ENCODE results near the gene ATG101.
"Not testable (repeated sequence)": the region's sequence is repeated elsewhere in the genome, so short reads cannot be mapped to it uniquely, and the experiment has no call there.

Gene ATG101

DNA sequence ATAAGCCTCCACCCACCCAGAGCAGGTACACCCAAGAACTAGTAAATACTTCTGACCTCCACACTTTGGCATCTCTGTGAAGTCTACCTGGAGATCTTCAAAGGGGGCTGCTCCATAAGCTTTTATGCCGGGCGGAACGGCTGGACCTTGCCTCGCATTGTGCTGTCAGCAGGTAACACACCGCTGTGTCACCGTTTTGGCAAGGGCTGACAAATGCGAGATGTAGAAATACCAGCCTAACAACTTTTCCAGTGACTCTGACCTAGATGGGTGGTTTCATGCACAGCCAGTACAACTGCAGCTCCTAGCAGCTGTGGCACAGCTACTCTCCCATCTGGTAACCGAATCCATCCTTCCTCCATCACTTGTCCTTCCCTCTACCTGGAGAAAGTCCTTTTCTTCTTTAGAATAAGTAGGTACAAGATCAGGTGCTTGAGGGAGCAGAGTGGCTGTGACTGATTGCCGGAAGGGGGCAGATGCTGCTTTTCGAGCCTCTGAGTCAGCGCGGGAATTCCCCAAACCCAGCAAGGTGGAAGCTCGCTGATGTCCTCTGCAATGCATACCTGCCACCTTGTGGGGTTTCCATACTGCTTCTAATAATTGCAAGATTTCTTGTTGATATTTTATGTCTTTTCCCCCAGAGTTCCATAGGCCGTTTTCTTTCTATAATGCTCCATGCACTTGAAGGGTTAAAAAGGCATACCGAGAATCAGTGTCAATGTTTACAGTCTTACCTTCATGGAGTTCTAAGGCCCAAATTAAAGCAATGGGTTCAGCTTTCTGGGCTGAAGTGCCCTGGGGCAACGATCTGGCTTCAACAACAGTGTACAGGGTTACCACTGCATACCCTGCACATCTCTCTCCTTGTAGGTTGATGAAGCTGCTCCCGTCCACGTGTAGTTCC, 46.7 kb downstream of the ATG101 start:
- DNase-seq: peak; percentile 60

- DNase-seq: not testable (repeated sequence)
These were observed 48.2 kb downstream of the ATG101 start for GRCh38 chr12:52117806-52118475.

DNA sequence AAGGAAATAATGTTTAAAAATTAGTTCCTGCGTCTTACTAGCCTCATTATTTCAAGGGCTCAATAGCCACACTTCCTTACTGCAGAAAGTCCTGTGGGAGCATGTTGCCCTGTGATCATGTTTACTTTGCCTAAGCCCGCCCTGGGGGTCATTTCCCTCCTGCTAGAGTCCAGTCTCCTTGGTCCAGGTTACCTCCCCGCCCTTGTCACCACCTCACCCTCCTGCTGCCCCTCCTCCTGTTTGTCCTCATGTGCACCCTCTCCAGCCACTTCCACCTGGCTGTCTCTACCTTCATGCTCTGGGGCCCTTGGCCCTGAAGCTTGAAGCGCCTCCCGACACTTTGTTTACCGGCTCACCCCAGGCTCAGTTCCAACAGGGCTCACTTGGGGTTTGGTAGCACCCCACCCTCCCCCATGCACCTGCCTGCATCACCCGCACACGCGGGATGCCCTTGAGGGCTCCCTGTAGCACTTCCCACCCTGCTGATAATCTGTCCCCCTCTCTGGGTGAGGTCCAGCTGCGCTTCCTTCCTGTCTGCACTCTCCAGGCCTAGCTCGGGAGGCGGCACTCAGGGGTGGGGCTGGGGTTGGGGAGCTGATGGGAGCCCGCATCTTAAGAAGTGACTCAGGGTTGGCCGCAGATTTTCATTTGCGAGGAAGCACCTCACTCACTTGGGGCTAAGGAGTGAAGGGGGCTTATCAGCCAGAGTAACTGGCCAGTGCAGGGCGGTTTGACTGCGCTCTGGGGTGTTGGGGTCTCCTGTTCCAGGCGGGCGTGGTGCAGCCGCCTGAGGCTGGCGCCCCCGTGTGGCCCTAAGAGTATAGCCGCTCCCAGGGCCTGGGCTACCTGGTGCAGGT, 49.8 kb downstream of the ATG101 start:
- peak; percentile 21 for DNase-seq

GRCh38 chr12:52120951-52121823, 51.4 kb downstream of the ATG101 start:
- DNase-seq: no peak

GRCh38 chr12:52121824-52122539, 52.2 kb downstream of the ATG101 start:
- peak; percentile 46 for DNase-seq

GRCh38 chr12:52122540-52122871, 52.7 kb downstream of the ATG101 start:
- no peak for DNase-seq

- no peak for DNase-seq
These were observed 53.1 kb downstream of the ATG101 start for GRCh38 chr12:52122904-52123303.

DNA sequence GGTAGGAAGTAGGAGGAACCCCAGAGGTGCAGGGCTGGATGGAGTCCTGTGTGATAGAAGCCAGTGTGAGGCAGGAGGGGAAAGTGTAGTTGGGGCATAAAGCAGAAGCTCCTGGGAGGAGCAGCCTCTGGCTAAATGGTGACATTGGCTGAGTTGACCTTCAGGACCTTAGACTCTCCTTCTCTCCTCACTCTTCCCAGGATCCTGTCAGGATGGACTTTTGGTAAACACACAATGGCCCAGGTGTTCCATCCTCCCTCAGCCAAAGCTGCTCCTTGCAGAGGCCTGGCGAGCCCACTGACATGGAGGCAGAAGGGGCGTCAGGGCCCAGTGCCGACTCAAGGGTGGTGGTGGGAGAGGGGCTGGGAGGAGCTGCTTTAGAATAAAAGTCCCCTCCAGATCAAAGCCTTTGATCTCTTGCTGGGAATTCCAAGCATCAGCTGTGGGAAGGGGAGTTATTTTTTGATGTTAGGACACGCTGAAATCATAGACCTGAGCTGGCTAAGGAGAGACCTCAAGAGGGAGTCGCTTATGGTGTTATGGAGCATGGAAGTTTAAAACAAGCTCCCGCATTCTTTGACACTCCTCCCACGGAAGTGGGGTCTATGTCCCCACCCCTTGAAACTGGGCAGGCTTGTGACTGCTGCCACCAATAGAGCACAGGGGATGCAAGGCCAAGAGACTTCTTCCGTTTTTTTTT, 53.9 kb downstream of the ATG101 start:
- no peak for DNase-seq

DNA sequence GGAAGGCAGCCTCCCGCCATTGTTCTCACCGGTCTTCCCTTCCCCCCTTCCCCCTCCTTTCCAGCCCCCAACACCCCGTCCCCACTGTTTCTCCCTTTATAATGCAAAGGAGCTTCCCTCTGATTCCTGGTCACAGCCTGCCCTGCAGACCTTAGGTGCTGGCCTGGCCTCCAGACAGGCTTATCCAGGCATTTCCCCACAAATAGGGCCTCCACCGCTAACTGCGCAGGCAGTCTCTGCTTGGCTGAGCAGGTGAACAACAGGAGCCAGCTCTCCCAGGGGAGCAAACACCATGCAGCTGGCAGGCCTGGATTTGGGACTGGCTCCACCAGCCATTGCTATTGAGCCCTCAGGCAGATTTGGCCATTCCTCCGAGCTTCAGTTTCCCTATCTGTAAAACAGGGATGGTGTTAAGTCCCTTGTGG, 55.7 kb downstream of the ATG101 start:
- no peak for DNase-seq

DNA sequence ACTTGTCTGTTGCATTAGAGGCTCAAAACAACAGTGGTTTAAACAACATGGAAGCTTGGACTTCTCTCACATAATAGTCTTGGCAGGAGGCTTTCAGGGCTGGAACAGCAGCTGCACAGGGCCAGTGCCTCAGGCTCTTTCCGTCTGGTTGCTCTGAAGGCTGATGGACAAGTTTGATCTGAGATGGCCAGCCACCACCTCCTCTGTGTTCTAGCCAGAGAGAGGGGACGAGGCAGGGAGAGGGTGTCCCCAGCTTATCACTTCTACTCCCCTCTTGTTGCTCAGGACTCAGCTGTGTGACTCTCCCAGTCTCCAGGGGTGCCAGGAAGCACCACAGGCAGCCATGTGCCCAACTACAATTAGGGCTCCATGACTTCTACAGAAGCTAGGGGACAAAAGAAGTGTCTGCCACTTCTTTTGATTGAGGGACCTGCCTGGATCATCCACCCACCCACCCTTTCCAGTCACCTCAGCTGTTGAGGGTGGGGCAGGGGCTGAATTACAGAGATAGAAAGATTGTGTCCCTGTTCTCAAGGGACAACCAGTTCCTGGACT, 56.3 kb downstream of the ATG101 start:
- no peak for DNase-seq

Measured in CD4-positive, alpha-beta T cell treated with Interferon gamma for 1 hour (primary cell).